Left hindlimb (tissue), 1 donor: Measurements from ENCODE around the gene STX8.

Experiments
- DNase-seq: peaks from one replicate; pipeline ENCODE4 v3.0.0-alpha.2; 2018

STX8 gene

DNA sequence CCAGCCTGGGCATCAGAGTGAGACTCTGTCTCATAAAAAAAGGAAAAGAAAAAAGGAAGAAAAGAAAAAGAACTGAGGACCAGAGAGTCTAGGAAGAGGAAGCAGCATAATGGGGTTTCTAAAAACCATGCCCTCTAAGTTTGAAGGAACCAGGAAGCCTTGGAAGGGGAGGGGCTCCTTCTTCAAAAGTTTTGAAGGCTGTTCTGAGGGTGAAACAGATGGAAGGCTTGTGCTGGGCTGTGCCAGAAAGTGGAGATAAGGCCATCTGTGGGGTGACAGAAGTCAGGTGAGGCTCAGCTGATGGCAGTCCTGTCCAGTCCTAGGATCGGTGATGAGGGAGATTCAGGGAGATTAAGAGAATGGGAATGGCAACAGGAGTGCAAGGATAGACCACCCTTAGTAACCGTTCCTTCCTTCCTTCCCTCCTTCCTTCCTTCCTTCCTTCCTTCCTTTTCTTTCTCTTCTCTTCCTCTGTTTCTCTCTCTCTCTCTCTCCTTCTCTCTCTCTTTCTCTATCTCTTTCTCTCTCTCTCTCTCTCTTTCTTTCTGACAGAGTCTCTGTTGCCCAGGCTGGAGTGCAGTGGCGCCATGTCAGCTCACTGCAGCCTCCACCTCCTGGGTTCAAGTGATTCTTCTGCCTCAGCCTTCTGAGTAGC lies 371.7 kb downstream of the STX8 start:
- DNase-seq: no peak

DNA sequence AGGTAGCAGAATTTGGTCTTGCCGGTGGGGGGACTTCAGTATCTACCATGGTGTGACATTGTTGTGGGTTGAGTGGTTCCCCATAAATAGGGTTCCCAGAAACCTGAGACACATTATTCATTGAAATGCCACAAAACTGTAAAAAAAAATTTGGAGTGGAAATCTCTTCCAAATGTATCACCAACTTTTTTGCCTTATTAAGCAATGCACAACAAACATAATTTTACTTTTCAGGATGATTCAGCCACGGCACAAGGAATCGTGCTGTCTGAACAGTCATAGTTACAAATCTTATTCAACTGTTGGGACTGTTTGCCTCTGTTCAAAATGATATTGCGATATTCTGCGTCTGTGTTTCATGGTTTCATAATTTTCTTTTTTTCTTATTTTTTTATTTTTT lies 373.1 kb downstream of the STX8 start:
- DNase-seq: no peak

DNA sequence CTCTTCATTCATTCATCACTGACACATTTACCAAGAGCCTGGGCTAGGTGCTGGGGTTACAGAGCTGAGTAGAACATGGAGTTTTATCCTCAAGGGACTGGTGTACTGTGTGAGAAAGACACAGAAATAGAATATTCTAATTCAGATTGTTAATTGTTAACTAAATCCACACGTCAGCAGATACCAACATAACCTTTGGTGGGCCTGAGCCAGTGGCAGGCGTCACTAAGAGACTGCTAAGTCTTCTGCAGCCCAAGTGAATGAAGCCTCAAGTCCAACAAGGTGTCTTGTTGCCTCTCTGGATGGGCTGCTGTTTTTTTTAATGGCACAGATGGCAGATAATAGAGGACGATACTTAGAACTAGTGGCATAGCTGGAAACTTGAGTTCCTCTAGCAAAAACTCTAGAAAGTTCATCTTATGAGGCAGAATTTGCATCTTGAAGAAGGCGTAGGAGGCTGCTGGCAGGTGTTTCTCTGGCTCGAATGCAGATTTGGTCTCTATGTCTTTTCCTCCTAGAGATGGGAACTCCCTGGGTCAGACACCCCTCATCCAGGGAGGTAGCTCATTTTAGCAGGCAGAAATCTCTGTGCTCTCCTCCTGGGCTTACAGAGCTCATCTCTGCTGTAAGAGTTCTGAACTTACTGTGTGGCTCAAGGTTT lies 374.8 kb downstream of the STX8 start:
- no peak for DNase-seq
